Islet precursor cell (in vitro differentiated cells): ENCODE results near the gene SOX13.
"Not testable (repeated sequence)": the region's sequence is repeated elsewhere in the genome, so short reads cannot be mapped to it uniquely, and the experiment has no call there.

ENCODE experiments used
- DNase-seq: peaks from one replicate; pipeline ENCODE4 v3.0.0-alpha.2; 2018

The SOX13 gene

GRCh38 chr1:204087893-204088528 is 15.1 kb downstream of the SOX13 start:
- DNase-seq, result no peak

- DNase-seq, result no peak
These were observed 15.7 kb downstream of the SOX13 start for GRCh38 chr1:204088596-204088995.

GRCh38 chr1:204089044-204089751 is 16.3 kb downstream of the SOX13 start:
- DNase-seq, result no peak

GRCh38 chr1:204090132-204090531 is 17.2 kb downstream of the SOX13 start:
- not testable (repeated sequence) for DNase-seq

GRCh38 chr1:204091066-204091465 is 18.2 kb downstream of the SOX13 start:
- DNase-seq, result no peak

- no peak for DNase-seq
These were observed 18.9 kb downstream of the SOX13 start for GRCh38 chr1:204091787-204092312.

- no peak for DNase-seq
These were observed 19.9 kb downstream of the SOX13 start for GRCh38 chr1:204092632-204093420.

GRCh38 chr1:204093421-204093717 is 20.5 kb downstream of the SOX13 start:
- no peak for DNase-seq

- DNase-seq, result no peak
These were observed 20.9 kb downstream of the SOX13 start for GRCh38 chr1:204093781-204094180.

GRCh38 chr1:204094313-204094729 is 21.4 kb downstream of the SOX13 start:
- no peak for DNase-seq

GRCh38 chr1:204094856-204095634 is 22.1 kb downstream of the SOX13 start:
- DNase-seq, result peak; percentile 83

GRCh38 chr1:204096931-204097330 is 24.0 kb downstream of the SOX13 start:
- no peak for DNase-seq

GRCh38 chr1:204098683-204099082 is 25.8 kb downstream of the SOX13 start:
- no peak for DNase-seq

GRCh38 chr1:204099754-204100153 is 26.8 kb downstream of the SOX13 start:
- DNase-seq, result not testable (repeated sequence)

- DNase-seq, result no peak
These were observed 29.2 kb downstream of the SOX13 start for GRCh38 chr1:204102029-204102611.

- DNase-seq, result peak; percentile 78
These were observed 30.0 kb downstream of the SOX13 start for GRCh38 chr1:204102739-204103430.

- DNase-seq, result no peak
These were observed 30.5 kb downstream of the SOX13 start for GRCh38 chr1:204103431-204103741.

GRCh38 chr1:204104331-204105130 is 31.6 kb downstream of the SOX13 start:
- no peak for DNase-seq

GRCh38 chr1:204105131-204105515 is 32.2 kb downstream of the SOX13 start:
- no peak for DNase-seq

GRCh38 chr1:204106825-204107224 is 33.9 kb downstream of the SOX13 start:
- DNase-seq, result no peak

GRCh38 chr1:204107892-204108291 is 35.0 kb downstream of the SOX13 start:
- DNase-seq, result no peak
